Effector memory CD4-positive, alpha-beta T cell (primary cell): Measurements from ENCODE around the gene PRB4.
"Not testable (repeated sequence)": the region's sequence is repeated elsewhere in the genome, so short reads cannot be mapped to it uniquely, and the experiment has no call there.

Experiments used
- DNase-seq, 3 donors: peaks; one replicate each; pipeline ENCODE4 v3.0.0-alpha.2; 2020
- H3K27ac ChIP-seq: 2 replicates; pipeline ENCODE4 v1.7.0; 2013; ENCODE audit warnings: mild to moderate bottlenecking, low read length, moderate library complexity; ENCODE audit not compliant: insufficient read depth, poor library complexity, severe bottlenecking
- H3K27me3 ChIP-seq: replicated peaks from 2 replicates; pipeline ENCODE4 v1.7.0; 2013; ENCODE audit warnings: mild to moderate bottlenecking, low read length; ENCODE audit not compliant: insufficient read depth, control insufficient read depth, poor library complexity, severe bottlenecking
- H3K36me3 ChIP-seq: 2 replicates; pipeline ENCODE4 v1.7.0; 2013; ENCODE audit warnings: mild to moderate bottlenecking, low read length, moderate library complexity; ENCODE audit not compliant: control insufficient read depth, insufficient read depth
- H3K4me1 ChIP-seq: 2 replicates; pipeline ENCODE4 v1.7.0; 2013; ENCODE audit warnings: low read length, mild to moderate bottlenecking; ENCODE audit not compliant: control insufficient read depth, insufficient read depth, poor library complexity, severe bottlenecking
- H3K4me3 ChIP-seq: 2 replicates; pipeline ENCODE4 v1.7.0; 2013; ENCODE audit warnings: low read length, low read depth, mild to moderate bottlenecking; ENCODE audit not compliant: insufficient read depth, poor library complexity, severe bottlenecking
- H3K9me3 ChIP-seq: 2 replicates; pipeline ENCODE4 v1.7.0; 2013; ENCODE audit warnings: mild to moderate bottlenecking, low read length, moderate library complexity; ENCODE audit not compliant: control insufficient read depth
- total RNA-seq, 3 donors: gene quantifications; one replicate each; lab custom pipeline; 2026; lab: John Stamatoyannopoulos, UW

Gene PRB4
- total RNA-seq: 0 reads per million in 3 donors

DNA sequence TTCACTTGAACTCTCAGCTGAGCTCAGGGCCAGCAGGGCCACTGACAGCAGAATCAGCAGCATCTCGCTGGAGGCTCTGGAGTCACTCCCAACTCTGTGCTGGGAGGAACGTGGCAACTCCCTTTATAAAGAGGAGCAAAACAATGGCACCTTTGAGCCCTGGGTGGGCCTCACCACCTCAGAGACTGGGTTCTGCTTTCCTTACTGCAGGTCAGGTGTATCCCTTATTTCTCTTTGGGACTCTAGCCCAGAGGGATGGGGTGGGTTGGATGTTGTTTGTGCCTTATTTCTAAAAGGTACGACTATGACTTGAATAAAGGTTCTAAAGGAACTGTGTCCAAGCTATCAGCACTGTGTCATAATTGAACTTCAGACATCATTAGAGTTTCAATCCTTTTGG lies at the start of gene PRB4:
Gene PRB4, minus strand, starts transcription at position 101 of the 400 bp plus-strand sequence. Its CDS starts 38 bp downstream, at position 63.
- no peaks in the 10 kb centered on the region for H3K4me1 ChIP-seq
- no peaks in the 10 kb centered on the region for H3K9me3 ChIP-seq

DNA sequence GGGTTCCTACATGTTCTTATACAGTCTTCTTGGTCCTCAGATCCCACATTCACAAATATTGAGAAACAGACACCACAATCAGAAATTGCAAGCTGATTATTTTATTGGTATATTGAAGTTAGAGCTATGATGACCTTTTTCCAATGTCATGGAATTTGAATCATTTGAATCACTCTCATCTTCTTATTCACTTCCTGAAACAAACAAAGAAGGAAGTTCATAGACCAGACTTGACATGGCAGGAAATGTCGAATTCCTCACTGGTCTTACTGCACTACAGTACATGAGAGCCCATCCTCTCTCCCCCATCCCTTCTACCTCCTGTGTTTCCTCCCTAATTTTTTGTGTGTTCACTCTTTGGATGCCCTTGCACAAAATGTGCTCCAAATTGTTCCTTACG lies 41.5 kb upstream of the PRB4 start:
- H3K4me3 ChIP-seq, H3K36me3 ChIP-seq, DNase-seq, H3K4me1 ChIP-seq, H3K27ac ChIP-seq, H3K27me3 ChIP-seq, H3K9me3 ChIP-seq: not testable (repeated sequence)

More for the DNA sequence above, at the start of gene PRB4:
- DNase-seq: no peak
- Histone ChIP-seq H3K4me3 (no peak within 1 kb of the TSS), H3K36me3 (no peaks in the 10 kb centered on the region), H3K27me3 (no peaks in the 10 kb centered on the region), H3K27ac (no peak within 1 kb of the TSS)

DNA sequence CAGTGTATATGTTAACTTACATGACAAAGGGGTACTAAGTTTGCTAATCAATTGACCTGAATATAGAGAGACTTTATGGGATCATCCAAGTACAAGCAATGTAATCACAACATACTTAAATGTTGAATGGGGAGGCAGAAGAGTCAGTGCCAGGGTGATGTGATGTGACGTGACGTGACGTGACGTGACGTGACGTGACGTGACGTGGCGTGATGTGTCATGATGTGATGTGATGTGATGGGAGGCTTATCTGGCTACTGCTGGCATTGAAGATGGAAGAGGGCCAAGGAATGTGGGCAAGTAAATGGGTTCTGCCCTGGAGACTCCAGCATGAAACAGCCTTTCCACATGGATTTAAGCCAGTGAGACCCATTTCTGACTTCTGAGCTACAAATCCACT lies 38.2 kb upstream of the PRB4 start:
- no peaks in the 10 kb centered on the region for H3K36me3 ChIP-seq
- H3K27me3 ChIP-seq: no peaks in the 10 kb centered on the region
- no peak overlapping the region for H3K27ac ChIP-seq
- no peaks in the 10 kb centered on the region for H3K9me3 ChIP-seq
- DNase-seq: no peak
- H3K4me1 ChIP-seq: no peaks in the 10 kb centered on the region
- H3K4me3 ChIP-seq: no peak overlapping the region

DNA sequence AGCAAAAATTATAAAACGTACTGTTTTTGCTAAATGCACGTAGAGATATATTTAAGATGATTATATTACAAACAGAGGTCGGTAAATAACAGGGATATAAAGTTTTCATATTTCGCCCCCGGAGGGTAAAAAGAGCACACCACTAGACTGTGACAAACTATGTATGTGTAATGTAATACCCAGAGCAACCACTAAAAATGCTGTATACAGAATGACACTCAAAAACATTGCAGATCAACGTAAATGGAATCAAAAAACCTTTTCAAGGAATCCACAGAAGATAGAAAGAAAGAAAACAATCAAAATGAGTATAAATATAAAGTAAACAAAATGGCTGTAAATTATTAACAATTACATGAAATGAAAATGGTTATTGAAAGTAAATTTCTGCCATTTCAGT lies 37.6 kb upstream of the PRB4 start:
- H3K36me3 ChIP-seq: no peaks in the 10 kb centered on the region
- H3K4me1 ChIP-seq: no peaks in the 10 kb centered on the region
- no peaks in the 10 kb centered on the region for H3K9me3 ChIP-seq

GRCh38 chr12:11344500-11344899 lies 34.3 kb upstream of the PRB4 start:
- Histone ChIP-seq H3K36me3 (no peaks in the 10 kb centered on the region), H3K4me1 (no peaks in the 10 kb centered on the region), H3K4me3 (no peak overlapping the region), H3K27ac (no peak overlapping the region), H3K27me3 (no peaks in the 10 kb centered on the region), H3K9me3 (no peaks in the 10 kb centered on the region)
- DNase-seq: no peak

More for the DNA sequence above, 37.6 kb upstream of the PRB4 start:
- H3K27ac ChIP-seq: no peak overlapping the region
- H3K27me3 ChIP-seq: no peaks in the 10 kb centered on the region
- H3K4me3 ChIP-seq: no peak overlapping the region
- DNase-seq: no peak

GRCh38 chr12:11324426-11324825 lies 14.2 kb upstream of the PRB4 start:
- Histone ChIP-seq H3K27me3 (no peaks in the 10 kb centered on the region), H3K4me1 (no peaks in the 10 kb centered on the region), H3K4me3 (no peak overlapping the region), H3K9me3 (no peaks in the 10 kb centered on the region), H3K36me3 (no peaks in the 10 kb centered on the region), H3K27ac (no peak overlapping the region)
- DNase-seq: no peak

GRCh38 chr12:11321980-11322379 lies 11.7 kb upstream of the PRB4 start:
- Histone ChIP-seq H3K4me3 (no peak overlapping the region), H3K9me3 (no peaks in the 10 kb centered on the region), H3K4me1 (no peaks in the 10 kb centered on the region), H3K36me3 (no peaks in the 10 kb centered on the region), H3K27me3 (no peaks in the 10 kb centered on the region), H3K27ac (no peak overlapping the region)
- DNase-seq: no peak

DNA sequence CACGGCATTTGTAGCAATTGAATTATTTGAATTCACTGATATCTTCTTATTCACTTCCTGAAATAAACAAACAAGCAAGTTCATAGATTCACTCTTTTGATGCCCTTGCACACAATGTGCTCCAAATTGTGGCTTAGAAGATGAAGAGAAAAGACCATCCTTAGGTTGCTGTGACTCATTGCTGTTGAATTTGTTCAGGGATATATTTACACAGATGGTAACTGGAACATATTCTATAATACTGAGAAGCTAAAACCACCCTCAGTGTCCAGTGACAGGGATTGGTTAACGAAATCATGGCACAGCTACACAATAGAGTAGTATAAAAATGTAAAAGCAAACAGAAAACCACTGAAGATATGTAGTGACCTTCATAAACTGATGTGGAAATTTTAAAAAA lies 3.1 kb downstream of the PRB4 start:
- no peaks in the 10 kb centered on the region for H3K9me3 ChIP-seq
- H3K36me3 ChIP-seq: no peaks in the 10 kb centered on the region
- H3K27me3 ChIP-seq: no peaks in the 10 kb centered on the region
- no peaks in the 10 kb centered on the region for H3K4me1 ChIP-seq
- H3K27ac ChIP-seq: no peak overlapping the region
- no peak overlapping the region for H3K4me3 ChIP-seq
- no peak for DNase-seq

- Histone ChIP-seq H3K27ac (no peak overlapping the region), H3K36me3 (no peaks in the 10 kb centered on the region), H3K4me3 (no peak overlapping the region), H3K27me3 (no peaks in the 10 kb centered on the region), H3K4me1 (no peaks in the 10 kb centered on the region), H3K9me3 (no peaks in the 10 kb centered on the region)
- no peak for DNase-seq
Measured at GRCh38 chr12:11273449-11273848, 36.8 kb downstream of the PRB4 start.

DNA sequence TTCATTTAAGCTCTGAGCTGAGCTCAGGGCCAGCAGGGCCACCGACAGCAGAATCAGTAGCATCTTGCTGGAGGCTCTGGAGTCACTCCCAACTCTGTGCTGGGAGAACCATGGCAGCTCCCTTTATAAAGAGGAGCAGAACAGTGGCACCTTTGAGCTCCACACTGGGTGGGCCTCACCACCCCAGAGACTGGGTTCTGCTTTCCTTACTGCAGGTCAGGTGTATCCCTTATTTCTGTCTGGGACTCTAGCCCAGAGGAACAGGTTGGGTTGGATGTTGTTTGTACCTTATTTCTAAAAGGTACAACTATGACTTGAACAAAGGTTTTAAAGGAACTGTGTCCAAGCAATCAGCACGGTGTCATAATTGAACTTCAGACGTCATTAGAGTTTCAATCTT lies 40.6 kb downstream of the PRB4 start, which contains the start of gene PRB3:
Gene PRB3, minus strand, starts transcription at position 101 of the 400 bp plus-strand sequence. Its CDS starts 38 bp downstream, at position 63.
- Histone ChIP-seq H3K9me3 (no peaks in the 10 kb centered on the region), H3K27me3 (no peaks in the 10 kb centered on the region), H3K27ac (no peak within 1 kb of the TSS), H3K4me3 (no peak within 1 kb of the TSS), H3K4me1 (no peaks in the 10 kb centered on the region), H3K36me3 (no peaks in the 10 kb centered on the region)
- DNase-seq: no peak

DNA sequence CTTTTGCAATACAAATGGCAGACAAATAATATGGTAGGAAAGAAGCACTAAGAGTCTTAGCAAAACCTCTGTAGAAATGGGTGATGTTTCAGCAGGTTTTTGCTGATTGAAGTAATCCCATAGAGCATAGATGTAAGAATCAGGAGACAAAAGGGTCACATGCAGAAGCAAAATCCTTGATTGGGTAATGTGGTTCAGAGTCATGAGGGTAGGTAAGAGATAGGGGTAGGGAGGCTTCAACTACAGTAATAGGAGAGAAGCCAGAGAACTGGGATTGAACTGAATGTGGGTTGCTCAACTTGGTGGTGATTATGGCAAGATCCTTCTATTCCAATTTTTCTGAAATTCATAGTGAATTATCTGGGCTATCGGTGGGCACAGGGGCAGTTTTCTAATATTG lies 45.7 kb downstream of the PRB4 start:
- Histone ChIP-seq H3K9me3 (no peaks in the 10 kb centered on the region), H3K27me3 (no peaks in the 10 kb centered on the region), H3K36me3 (no peaks in the 10 kb centered on the region), H3K4me1 (no peaks in the 10 kb centered on the region), H3K4me3 (no peak overlapping the region), H3K27ac (no peak overlapping the region)
- no peak for DNase-seq
